ENCODE measurements around the gene GARIN5A.

- no peak for TF ChIP-seq CTCF (IDR thresholded peaks at IDR 0.05)
- no peak for TF ChIP-seq POLR2A (IDR thresholded peaks at IDR 0.05)
Observed at GRCh38 chr19:50453243-50453642, 23.4 kb downstream of the GARIN5A start.

Measured in testis (tissue), 2 donors.